ENCODE data around the gene SLC38A7. TPM values are rescaled to one million over a fixed set of nuclear protein-coding genes. Genes with fewer than 3 reads are reported as not detected.
A peak's percentile ranks its signal among the peaks of the same experiment; 100 is the strongest.

SLC38A7 gene
- total and polyA plus RNA-seq, 2 of the 13 experiments (the other 11 are each of a cell fraction or from before 2014, with no cell fraction given), result 13.2 to 14.1 TPM

DNA sequence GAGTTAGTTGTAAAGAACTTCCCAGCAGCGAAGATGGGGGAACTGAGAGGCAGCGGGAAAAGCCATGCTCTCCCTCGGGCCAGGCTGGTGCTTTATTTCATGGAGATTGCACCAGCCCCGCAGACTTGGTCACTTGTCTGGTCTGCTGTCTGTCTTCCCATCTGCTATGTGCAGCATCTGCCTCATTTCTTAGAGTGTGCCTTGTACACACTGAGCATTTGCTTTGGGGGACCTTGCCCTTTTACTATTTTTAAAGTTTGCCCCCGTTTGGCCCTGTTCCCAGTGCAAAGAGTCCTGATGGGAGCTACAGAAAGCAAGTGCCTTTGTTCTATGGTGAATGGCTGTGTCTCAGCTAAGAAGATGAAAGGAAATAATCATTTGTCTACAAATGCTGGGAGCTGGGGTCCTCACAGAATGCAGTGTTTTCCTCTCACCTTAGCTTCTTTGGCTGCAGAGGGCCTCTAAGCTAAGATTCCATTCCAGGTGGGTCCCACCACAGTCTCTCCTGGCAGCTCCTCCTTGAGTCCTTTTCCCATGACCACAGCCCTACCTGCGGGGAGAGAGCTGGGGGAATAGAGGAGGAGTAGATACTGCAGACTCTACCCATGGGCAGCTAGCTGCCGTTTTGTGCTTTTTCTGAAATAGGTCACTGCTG is 29.9 kb downstream of the SLC38A7 start (continued):
- no peak for TF ChIP-seq ZNF569 (CRISPR knock-in tag; IDR thresholded peaks at IDR 0.05; ENCODE audit: borderline replicate concordance)
- TF ChIP-seq, protein P1, sequence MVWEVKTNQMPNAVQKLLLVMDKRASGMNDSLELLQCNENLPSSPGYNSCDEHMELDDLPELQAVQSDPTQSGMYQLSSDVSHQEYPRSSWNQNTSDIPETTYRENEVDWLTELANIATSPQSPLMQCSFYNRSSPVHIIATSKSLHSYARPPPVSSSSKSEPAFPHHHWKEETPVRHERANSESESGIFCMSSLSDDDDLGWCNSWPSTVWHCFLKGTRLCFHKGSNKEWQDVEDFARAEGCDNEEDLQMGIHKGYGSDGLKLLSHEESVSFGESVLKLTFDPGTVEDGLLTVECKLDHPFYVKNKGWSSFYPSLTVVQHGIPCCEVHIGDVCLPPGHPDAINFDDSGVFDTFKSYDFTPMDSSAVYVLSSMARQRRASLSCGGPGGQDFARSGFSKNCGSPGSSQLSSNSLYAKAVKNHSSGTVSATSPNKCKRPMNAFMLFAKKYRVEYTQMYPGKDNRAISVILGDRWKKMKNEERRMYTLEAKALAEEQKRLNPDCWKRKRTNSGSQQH (CRISPR knock-in tag; IDR thresholded peaks at IDR 0.05; ENCODE audit: low read depth), result no peak
- TF ChIP-seq POLR2A (IDR thresholded peaks at IDR 0.05; ENCODE audit: insufficient read depth in 1 of 2, low read depth in 2 of 2, low read length in 2 of 2), result peak in 1 of 2 experiments; percentile 23; a peak in 1 of 4 replicates
- no peak for TF ChIP-seq ADNP (CRISPR knock-in tag; IDR thresholded peaks at IDR 0.05)
- 0 out of 2 replicates have a peak, but pooled peaks have one; percentile 14 for TF ChIP-seq ZNF501 (CRISPR knock-in tag; IDR thresholded peaks at IDR 0.05)
- TF ChIP-seq, protein P2, sequence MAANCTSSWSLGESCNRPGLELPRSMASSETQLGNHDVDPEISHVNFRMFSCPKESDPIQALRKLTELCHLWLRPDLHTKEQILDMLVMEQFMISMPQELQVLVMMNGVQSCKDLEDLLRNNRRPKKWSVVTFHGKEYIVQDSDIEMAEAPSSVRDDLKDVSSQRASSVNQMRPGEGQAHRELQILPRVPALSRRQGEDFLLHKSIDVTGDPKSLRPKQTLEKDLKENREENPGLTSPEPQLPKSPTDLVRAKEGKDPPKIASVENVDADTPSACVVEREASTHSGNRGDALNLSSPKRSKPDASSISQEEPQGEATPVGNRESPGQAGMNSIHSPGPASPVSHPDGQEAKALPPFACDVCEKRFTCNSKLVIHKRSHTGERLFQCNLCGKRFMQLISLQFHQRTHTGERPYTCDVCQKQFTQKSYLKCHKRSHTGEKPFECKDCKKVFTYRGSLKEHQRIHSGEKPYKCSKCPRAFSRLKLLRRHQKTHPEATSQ (CRISPR knock-in tag; IDR thresholded peaks at IDR 0.05; ENCODE audit: borderline replicate concordance), result no peak
- TF ChIP-seq BORCS8-MEF2B (CRISPR knock-in tag; IDR thresholded peaks at IDR 0.05), result no peak
- no peak for TF ChIP-seq ZNF10 (CRISPR knock-in tag; IDR thresholded peaks at IDR 0.05; ENCODE audit: borderline replicate concordance, low read depth)
- no peak for TF ChIP-seq MEF2D (CRISPR knock-in tag; IDR thresholded peaks at IDR 0.05)
- TF ChIP-seq MED13 (CRISPR knock-in tag; IDR thresholded peaks at IDR 0.05), result no peak
- TF ChIP-seq MAZ (IDR thresholded peaks at IDR 0.05; ENCODE audit: borderline replicate concordance, low read depth, low read length), result no peak
- TF ChIP-seq MAZ (CRISPR knock-in tag; IDR thresholded peaks at IDR 0.05; ENCODE audit: low read depth), result no peak
- TF ChIP-seq, protein P3, sequence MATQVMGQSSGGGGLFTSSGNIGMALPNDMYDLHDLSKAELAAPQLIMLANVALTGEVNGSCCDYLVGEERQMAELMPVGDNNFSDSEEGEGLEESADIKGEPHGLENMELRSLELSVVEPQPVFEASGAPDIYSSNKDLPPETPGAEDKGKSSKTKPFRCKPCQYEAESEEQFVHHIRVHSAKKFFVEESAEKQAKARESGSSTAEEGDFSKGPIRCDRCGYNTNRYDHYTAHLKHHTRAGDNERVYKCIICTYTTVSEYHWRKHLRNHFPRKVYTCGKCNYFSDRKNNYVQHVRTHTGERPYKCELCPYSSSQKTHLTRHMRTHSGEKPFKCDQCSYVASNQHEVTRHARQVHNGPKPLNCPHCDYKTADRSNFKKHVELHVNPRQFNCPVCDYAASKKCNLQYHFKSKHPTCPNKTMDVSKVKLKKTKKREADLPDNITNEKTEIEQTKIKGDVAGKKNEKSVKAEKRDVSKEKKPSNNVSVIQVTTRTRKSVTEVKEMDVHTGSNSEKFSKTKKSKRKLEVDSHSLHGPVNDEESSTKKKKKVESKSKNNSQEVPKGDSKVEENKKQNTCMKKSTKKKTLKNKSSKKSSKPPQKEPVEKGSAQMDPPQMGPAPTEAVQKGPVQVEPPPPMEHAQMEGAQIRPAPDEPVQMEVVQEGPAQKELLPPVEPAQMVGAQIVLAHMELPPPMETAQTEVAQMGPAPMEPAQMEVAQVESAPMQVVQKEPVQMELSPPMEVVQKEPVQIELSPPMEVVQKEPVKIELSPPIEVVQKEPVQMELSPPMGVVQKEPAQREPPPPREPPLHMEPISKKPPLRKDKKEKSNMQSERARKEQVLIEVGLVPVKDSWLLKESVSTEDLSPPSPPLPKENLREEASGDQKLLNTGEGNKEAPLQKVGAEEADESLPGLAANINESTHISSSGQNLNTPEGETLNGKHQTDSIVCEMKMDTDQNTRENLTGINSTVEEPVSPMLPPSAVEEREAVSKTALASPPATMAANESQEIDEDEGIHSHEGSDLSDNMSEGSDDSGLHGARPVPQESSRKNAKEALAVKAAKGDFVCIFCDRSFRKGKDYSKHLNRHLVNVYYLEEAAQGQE (IDR thresholded peaks at IDR 0.05; ENCODE audit: borderline replicate concordance in 1 of 2, low read depth in 1 of 2, low read length in 2 of 2), result no peak
- no peak for TF ChIP-seq U2AF1 (optimal IDR thresholded peaks at IDR 0.05; ENCODE audit: low read depth, low read length)
- no peak for TF ChIP-seq PAX8 (CRISPR knock-in tag; IDR thresholded peaks at IDR 0.05; ENCODE audit: borderline replicate concordance)
- TF ChIP-seq ZNF703 (CRISPR knock-in tag; IDR thresholded peaks at IDR 0.05; ENCODE audit: borderline replicate concordance), result no peak
- TF ChIP-seq, protein P4, sequence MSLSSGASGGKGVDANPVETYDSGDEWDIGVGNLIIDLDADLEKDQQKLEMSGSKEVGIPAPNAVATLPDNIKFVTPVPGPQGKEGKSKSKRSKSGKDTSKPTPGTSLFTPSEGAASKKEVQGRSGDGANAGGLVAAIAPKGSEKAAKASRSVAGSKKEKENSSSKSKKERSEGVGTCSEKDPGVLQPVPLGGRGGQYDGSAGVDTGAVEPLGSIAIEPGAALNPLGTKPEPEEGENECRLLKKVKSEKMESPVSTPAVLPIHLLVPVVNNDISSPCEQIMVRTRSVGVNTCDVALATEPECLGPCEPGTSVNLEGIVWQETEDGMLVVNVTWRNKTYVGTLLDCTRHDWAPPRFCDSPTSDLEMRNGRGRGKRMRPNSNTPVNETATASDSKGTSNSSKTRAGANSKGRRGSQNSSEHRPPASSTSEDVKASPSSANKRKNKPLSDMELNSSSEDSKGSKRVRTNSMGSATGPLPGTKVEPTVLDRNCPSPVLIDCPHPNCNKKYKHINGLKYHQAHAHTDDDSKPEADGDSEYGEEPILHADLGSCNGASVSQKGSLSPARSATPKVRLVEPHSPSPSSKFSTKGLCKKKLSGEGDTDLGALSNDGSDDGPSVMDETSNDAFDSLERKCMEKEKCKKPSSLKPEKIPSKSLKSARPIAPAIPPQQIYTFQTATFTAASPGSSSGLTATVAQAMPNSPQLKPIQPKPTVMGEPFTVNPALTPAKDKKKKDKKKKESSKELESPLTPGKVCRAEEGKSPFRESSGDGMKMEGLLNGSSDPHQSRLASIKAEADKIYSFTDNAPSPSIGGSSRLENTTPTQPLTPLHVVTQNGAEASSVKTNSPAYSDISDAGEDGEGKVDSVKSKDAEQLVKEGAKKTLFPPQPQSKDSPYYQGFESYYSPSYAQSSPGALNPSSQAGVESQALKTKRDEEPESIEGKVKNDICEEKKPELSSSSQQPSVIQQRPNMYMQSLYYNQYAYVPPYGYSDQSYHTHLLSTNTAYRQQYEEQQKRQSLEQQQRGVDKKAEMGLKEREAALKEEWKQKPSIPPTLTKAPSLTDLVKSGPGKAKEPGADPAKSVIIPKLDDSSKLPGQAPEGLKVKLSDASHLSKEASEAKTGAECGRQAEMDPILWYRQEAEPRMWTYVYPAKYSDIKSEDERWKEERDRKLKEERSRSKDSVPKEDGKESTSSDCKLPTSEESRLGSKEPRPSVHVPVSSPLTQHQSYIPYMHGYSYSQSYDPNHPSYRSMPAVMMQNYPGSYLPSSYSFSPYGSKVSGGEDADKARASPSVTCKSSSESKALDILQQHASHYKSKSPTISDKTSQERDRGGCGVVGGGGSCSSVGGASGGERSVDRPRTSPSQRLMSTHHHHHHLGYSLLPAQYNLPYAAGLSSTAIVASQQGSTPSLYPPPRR (CRISPR knock-in tag; IDR thresholded peaks at IDR 0.05; ENCODE audit: borderline replicate concordance), result 0 out of 2 replicates have a peak, but pooled peaks have one; percentile 11
- TF ChIP-seq ZBTB7B (CRISPR knock-in tag; IDR thresholded peaks at IDR 0.05), result no peak

All from HepG2 (cell line).